Measurements from ENCODE around the gene NEK10. TPM values are rescaled to one million over a fixed set of nuclear protein-coding genes. Genes with fewer than 3 reads are reported as not detected.

Gene NEK10
- total and polyA plus RNA-seq, 2 of the 13 experiments (the other 11 are each of a cell fraction or from before 2014, with no cell fraction given): 2.8 to 14.2 TPM

GRCh38 chr3:27368831-27369607 is at the start of gene NEK10 (continued):
- TF ChIP-seq GATA4 (IDR thresholded peaks at IDR 0.05; ENCODE audit: borderline replicate concordance, low read depth) (no peak), KDM4B (CRISPR knock-in tag; IDR thresholded peaks at IDR 0.05) (0 out of 2 replicates have a peak, but pooled peaks have one; percentile 10), ZBTB4 (CRISPR knock-in tag; IDR thresholded peaks at IDR 0.05; ENCODE audit: borderline replicate concordance) (0 out of 2 replicates have a peak, but pooled peaks have one; percentile 28), FOXK2 (IDR thresholded peaks at IDR 0.05) (no peak), NFE2L1 (CRISPR knock-in tag; IDR thresholded peaks at IDR 0.05; ENCODE audit: borderline replicate concordance) (no peak), ZSCAN5A (CRISPR knock-in tag; IDR thresholded peaks at IDR 0.05; ENCODE audit: borderline replicate concordance) (no peak), MYPOP (CRISPR knock-in tag; IDR thresholded peaks at IDR 0.05) (no peak), MEF2D (CRISPR knock-in tag; IDR thresholded peaks at IDR 0.05) (no peak), E2F2 (CRISPR knock-in tag; IDR thresholded peaks at IDR 0.05; ENCODE audit: borderline replicate concordance) (0 out of 2 replicates have a peak, but pooled peaks have one; percentile 41), ZNF34 (CRISPR knock-in tag; IDR thresholded peaks at IDR 0.05; ENCODE audit: borderline replicate concordance) (no peak), HOXA7 (CRISPR knock-in tag; IDR thresholded peaks at IDR 0.05) (no peak), SMARCE1 (IDR thresholded peaks at IDR 0.05; ENCODE audit: borderline replicate concordance) (no peak), ZHX1 (CRISPR knock-in tag; IDR thresholded peaks at IDR 0.05; ENCODE audit: low read depth) (0 out of 2 replicates have a peak, but pooled peaks have one; percentile 42), ZNF674 (CRISPR knock-in tag; IDR thresholded peaks at IDR 0.05; ENCODE audit: low read depth) (no peak), HHEX (CRISPR knock-in tag; IDR thresholded peaks at IDR 0.05) (no peak), MAF1 (CRISPR knock-in tag; IDR thresholded peaks at IDR 0.05; ENCODE audit: borderline replicate concordance) (no peak), PRPF4 (IDR thresholded peaks at IDR 0.05; ENCODE audit: low read depth, low read length, poor library complexity, severe bottlenecking) (no peak), ZNF879 (CRISPR knock-in tag; IDR thresholded peaks at IDR 0.05) (no peak)

Data from HepG2 (cell line).